ENCODE data around the gene LRP8.

DNA sequence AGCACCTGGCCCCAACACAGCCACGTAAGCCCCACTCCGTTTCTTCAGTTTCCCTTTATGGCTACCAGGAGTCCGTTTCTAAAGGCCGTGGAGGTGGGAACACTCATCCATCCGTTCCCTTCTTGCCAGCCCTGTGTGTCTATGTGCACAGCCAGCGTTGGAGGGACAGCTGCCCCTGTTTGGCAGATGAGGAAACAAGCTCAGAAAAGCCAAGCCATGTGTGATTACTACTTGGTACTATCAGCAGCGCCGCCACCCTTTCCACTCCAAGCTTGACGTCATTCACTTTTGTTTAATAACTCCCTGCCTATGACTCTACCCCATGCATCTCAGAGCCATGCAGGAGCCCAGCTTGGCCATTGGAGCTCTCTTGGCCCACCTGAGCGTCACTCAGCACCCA lies 3.5 kb downstream of the LRP8 start:
- TF ChIP-seq POLR2AphosphoS5 (IDR thresholded peaks at IDR 0.05) (no peak), POLR2A (IDR thresholded peaks at IDR 0.05) (no peak), EP300 (IDR thresholded peaks at IDR 0.05) (no peak)
- TF ChIP-seq, protein P1, sequence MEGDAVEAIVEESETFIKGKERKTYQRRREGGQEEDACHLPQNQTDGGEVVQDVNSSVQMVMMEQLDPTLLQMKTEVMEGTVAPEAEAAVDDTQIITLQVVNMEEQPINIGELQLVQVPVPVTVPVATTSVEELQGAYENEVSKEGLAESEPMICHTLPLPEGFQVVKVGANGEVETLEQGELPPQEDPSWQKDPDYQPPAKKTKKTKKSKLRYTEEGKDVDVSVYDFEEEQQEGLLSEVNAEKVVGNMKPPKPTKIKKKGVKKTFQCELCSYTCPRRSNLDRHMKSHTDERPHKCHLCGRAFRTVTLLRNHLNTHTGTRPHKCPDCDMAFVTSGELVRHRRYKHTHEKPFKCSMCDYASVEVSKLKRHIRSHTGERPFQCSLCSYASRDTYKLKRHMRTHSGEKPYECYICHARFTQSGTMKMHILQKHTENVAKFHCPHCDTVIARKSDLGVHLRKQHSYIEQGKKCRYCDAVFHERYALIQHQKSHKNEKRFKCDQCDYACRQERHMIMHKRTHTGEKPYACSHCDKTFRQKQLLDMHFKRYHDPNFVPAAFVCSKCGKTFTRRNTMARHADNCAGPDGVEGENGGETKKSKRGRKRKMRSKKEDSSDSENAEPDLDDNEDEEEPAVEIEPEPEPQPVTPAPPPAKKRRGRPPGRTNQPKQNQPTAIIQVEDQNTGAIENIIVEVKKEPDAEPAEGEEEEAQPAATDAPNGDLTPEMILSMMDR (IDR thresholded peaks at IDR 0.05) = no peak

Measured in gastroesophageal sphincter (tissue), 3 donors.